Progenitor cell of endocrine pancreas (in vitro differentiated cells): ENCODE data around the gene ZBTB21. TPM values are rescaled to one million over a fixed set of nuclear protein-coding genes. Genes with fewer than 3 reads are reported as not detected.
A peak's percentile ranks its signal among the peaks of the same experiment; 100 is the strongest.

Source experiments
- DNase-seq: peaks from one replicate; pipeline ENCODE4 v3.0.0; 2021; ENCODE audit warnings: low spot score; ENCODE audit not compliant: unreplicated experiment
- H3K27ac Mint-ChIP-seq: 2 replicates; pipeline ENCODE4 v1.8.0; 2021; ENCODE audit warnings: mild to moderate bottlenecking, moderate library complexity, mixed read lengths
- H3K27me3 Mint-ChIP-seq: 2 replicates; pipeline ENCODE4 v1.8.0; 2021; ENCODE audit warnings: mixed read lengths
- H3K36me3 Mint-ChIP-seq: 2 replicates; pipeline ENCODE4 v1.8.0; 2022; ENCODE audit warnings: mixed read lengths; ENCODE audit not compliant: insufficient read depth
- H3K4me1 Mint-ChIP-seq: 2 replicates; pipeline ENCODE4 v1.8.0; 2021; ENCODE audit warnings: low read depth, mixed read lengths
- H3K4me3 Mint-ChIP-seq: 2 replicates; pipeline ENCODE4 v1.8.0; 2021; ENCODE audit warnings: low read depth, mild to moderate bottlenecking, moderate library complexity, mixed read lengths
- H3K9me3 Mint-ChIP-seq: 2 replicates; pipeline ENCODE4 v1.8.0; 2021; ENCODE audit warnings: low read depth, mixed read lengths
- CTCF ChIP-seq: fragments of 200-600 bp; sonication (generic); IDR thresholded peaks from one replicate; pipeline ENCODE4 v1.5.0; 2021; ENCODE audit warnings: antibody characterized with exemption, mild to moderate bottlenecking; ENCODE audit not compliant: unreplicated experiment
- total RNA-seq: library from RNA; stranded (reverse); gene quantifications from 2 replicates; pipeline ENCODE4 v1.2.1, GENCODE V29; 2021

Gene ZBTB21
- total RNA-seq, 1 donor from 2014 or later, result 15.7 TPM

- peaks cover 5% of the 10 kb centered on the region for H3K27me3 Mint-ChIP-seq
- no peak overlapping the region for H3K4me3 Mint-ChIP-seq
- DNase-seq, result no peak
- H3K4me1 Mint-ChIP-seq, result no peaks in the 10 kb centered on the region
- H3K36me3 Mint-ChIP-seq, result no peaks in the 10 kb centered on the region
- H3K27ac Mint-ChIP-seq, result no peak overlapping the region
- TF ChIP-seq CTCF, result no peak
- H3K9me3 Mint-ChIP-seq, result peaks cover 5% of the 10 kb centered on the region
Measured at GRCh38 chr21:42030311-42030710, 20.2 kb upstream of the ZBTB21 start.

GRCh38 chr21:42028766-42029425, 18.7 kb upstream of the ZBTB21 start:
- peaks cover 9% of the 10 kb centered on the region for H3K27me3 Mint-ChIP-seq
- DNase-seq, result no peak
- no peaks in the 10 kb centered on the region for H3K4me1 Mint-ChIP-seq
- no peak overlapping the region for H3K4me3 Mint-ChIP-seq
- no peak for TF ChIP-seq CTCF
- peak overlapping the region; percentile 12 for H3K27ac Mint-ChIP-seq
- H3K36me3 Mint-ChIP-seq, result no peaks in the 10 kb centered on the region
- no peaks in the 10 kb centered on the region for H3K9me3 Mint-ChIP-seq

- H3K27ac Mint-ChIP-seq, result no peak overlapping the region
- H3K9me3 Mint-ChIP-seq, result no peaks in the 10 kb centered on the region
- no peak for TF ChIP-seq CTCF
- H3K4me3 Mint-ChIP-seq, result no peak overlapping the region
- H3K27me3 Mint-ChIP-seq, result peaks cover 9% of the 10 kb centered on the region
- no peaks in the 10 kb centered on the region for H3K36me3 Mint-ChIP-seq
- H3K4me1 Mint-ChIP-seq, result no peaks in the 10 kb centered on the region
- no peak for DNase-seq
Measured at GRCh38 chr21:42027822-42028765, 17.9 kb upstream of the ZBTB21 start.

- H3K9me3 Mint-ChIP-seq, result no peaks in the 10 kb centered on the region
- no peak for TF ChIP-seq CTCF
- DNase-seq, result no peak
- H3K27me3 Mint-ChIP-seq, result peaks cover 9% of the 10 kb centered on the region
- no peaks in the 10 kb centered on the region for H3K36me3 Mint-ChIP-seq
- H3K27ac Mint-ChIP-seq, result no peak overlapping the region
- H3K4me1 Mint-ChIP-seq, result no peaks in the 10 kb centered on the region
- no peak overlapping the region for H3K4me3 Mint-ChIP-seq
Measured at GRCh38 chr21:42027085-42027821, 17.1 kb upstream of the ZBTB21 start.

- no peak for DNase-seq
- TF ChIP-seq CTCF, result no peak
- H3K27me3 Mint-ChIP-seq, result peaks cover 13% of the 10 kb centered on the region
- no peaks in the 10 kb centered on the region for H3K36me3 Mint-ChIP-seq
- peaks cover 10% of the 10 kb centered on the region for H3K4me1 Mint-ChIP-seq
- no peak overlapping the region for H3K27ac Mint-ChIP-seq
- H3K9me3 Mint-ChIP-seq, result no peaks in the 10 kb centered on the region
- no peak overlapping the region for H3K4me3 Mint-ChIP-seq
Measured at GRCh38 chr21:42026082-42026435, 15.9 kb upstream of the ZBTB21 start.
